Sciatic nerve (tissue), 2 donors: Measurements from ENCODE around the gene LMNB1. TPM values are rescaled to one million over a fixed set of nuclear protein-coding genes. Genes with fewer than 3 reads are reported as not detected.
A peak's percentile ranks its signal among the peaks of the same experiment; 100 is the strongest.
"Not testable (repeated sequence)": the region's sequence is repeated elsewhere in the genome, so short reads cannot be mapped to it uniquely, and the experiment has no call there.

ENCODE experiments used
- ATAC-seq: fragments of 200-7000 bp; cut with Tn5 transposase; one replicate; pipeline ENCODE4 v1.9.1; 2020; ENCODE audit warnings: mild to moderate bottlenecking, moderate library complexity
- DNase-seq: peaks from one replicate; pipeline ENCODE4 v3.0.0-alpha.2; 2020; ENCODE audit warnings: low spot score
- intact Hi-C: fragments of 100-400 bp; cut with DNase I; formaldehyde crosslinking; loops from one replicate; pipeline ENCODE4 v1.14.2; 2022
- total RNA-seq: library from RNA; stranded (reverse); fragmentation: NEBNext Ultra II Directional; extraction: Animal tissue kit (Norgen Biotek cat#: 25700); gene quantifications from one replicate; pipeline ENCODE4 v1.2.1, GENCODE V29; 2021
- donor health status: DM: no; HTN: no; CAD: no.
- donor health status: DM: no; HTN: no; CAD: no.

LMNB1 gene
- total RNA-seq, 1 donor from 2014 or later, result 9.2 TPM

GRCh38 chr5:126812199-126812570 is 35.2 kb downstream of the LMNB1 start:
- DNase-seq (no peak), ATAC-seq (no peak)
- intact Hi-C loops, result no loop called here

- ATAC-seq, DNase-seq, intact Hi-C loops: not testable (repeated sequence)
These were observed 36.9 kb downstream of the LMNB1 start for GRCh38 chr5:126813799-126814198.

GRCh38 chr5:126814721-126815404 is 37.9 kb downstream of the LMNB1 start:
- intact Hi-C loops, result no loop called here
- no peak for ATAC-seq
- DNase-seq, result no peak

GRCh38 chr5:126816649-126817048 is 39.7 kb downstream of the LMNB1 start:
- no peak for DNase-seq
- no peak for ATAC-seq

GRCh38 chr5:126818736-126819135 is 41.8 kb downstream of the LMNB1 start:
- intact Hi-C loops, result no loop called here
- no peak for DNase-seq
- ATAC-seq, result no peak

More at GRCh38 chr5:126816649-126817048, 39.7 kb downstream of the LMNB1 start:
- intact Hi-C loops, result no loop called here

GRCh38 chr5:126819253-126819652 is 42.3 kb downstream of the LMNB1 start:
- intact Hi-C loops, result no loop called here
- ATAC-seq, result no peak
- no peak for DNase-seq

GRCh38 chr5:126826619-126827215 is 49.8 kb downstream of the LMNB1 start:
- intact Hi-C loops, result loop anchor here (5.0 kb wide), 1 partner anchor 1559 kb away; no protein-coding TSS in a partner anchor
- no peak for DNase-seq
- no peak for ATAC-seq

- DNase-seq (no peak), ATAC-seq (no peak)
- intact Hi-C loops, result loop anchor here (5.0 kb wide), 1 partner anchor 1562 kb away; no protein-coding TSS in a partner anchor
These were observed 52.2 kb downstream of the LMNB1 start for GRCh38 chr5:126829098-126829497.

GRCh38 chr5:126830061-126830460 is 53.1 kb downstream of the LMNB1 start:
- intact Hi-C loops, result no loop called here

GRCh38 chr5:126831156-126831555 is 54.2 kb downstream of the LMNB1 start:
- ATAC-seq (no peak), DNase-seq (no peak)
- intact Hi-C loops, result no loop called here

More at GRCh38 chr5:126830061-126830460, 53.1 kb downstream of the LMNB1 start:
- ATAC-seq, result no peak
- no peak for DNase-seq

GRCh38 chr5:126836778-126837177 is 59.8 kb downstream of the LMNB1 start:
- intact Hi-C loops, result no loop called here
- no peak for DNase-seq

GRCh38 chr5:126837242-126837641 is 60.3 kb downstream of the LMNB1 start:
- DNase-seq, result no peak
- intact Hi-C loops, result no loop called here
- no peak for ATAC-seq

More at GRCh38 chr5:126836778-126837177, 59.8 kb downstream of the LMNB1 start:
- no peak for ATAC-seq

GRCh38 chr5:126837906-126838539 is 61.1 kb downstream of the LMNB1 start:
- intact Hi-C loops, result no loop called here
- no peak for ATAC-seq
- DNase-seq, result no peak

GRCh38 chr5:126839407-126839806 is 62.5 kb downstream of the LMNB1 start:
- DNase-seq, intact Hi-C loops, ATAC-seq: not testable (repeated sequence)

- DNase-seq, intact Hi-C loops, ATAC-seq: not testable (repeated sequence)
These were observed 66.4 kb downstream of the LMNB1 start for GRCh38 chr5:126843375-126843774.

- ATAC-seq, result peak; percentile 33
- DNase-seq, intact Hi-C loops: not testable (repeated sequence)
These were observed 68.6 kb downstream of the LMNB1 start for GRCh38 chr5:126845470-126846070.

- intact Hi-C loops, result no loop called here
- peak; percentile 44 for ATAC-seq
These were observed 69.4 kb downstream of the LMNB1 start for GRCh38 chr5:126846344-126846743.

GRCh38 chr5:126846744-126847455 is 70.0 kb downstream of the LMNB1 start:
- peak; percentile 15 for ATAC-seq
- intact Hi-C loops, result no loop called here
- DNase-seq, result no peak

More at GRCh38 chr5:126846344-126846743, 69.4 kb downstream of the LMNB1 start:
- DNase-seq, result no peak

GRCh38 chr5:126847456-126847820 is 70.5 kb downstream of the LMNB1 start:
- ATAC-seq (peak; percentile 21), DNase-seq (no peak)
- intact Hi-C loops, result no loop called here
